HT-29 (cell line): ENCODE results near the gene KIR3DL1. TPM values are rescaled to one million over a fixed set of nuclear protein-coding genes. Genes with fewer than 3 reads are reported as not detected.

Source experiments
- small RNA-seq: library from RNA; depleted of rRNA; stranded (forward); fragments of <200 nt; gene quantifications from one replicate; pipeline ENCODE3, GENCODE V24; 2014
- total RNA-seq: library from RNA; depleted of rRNA; stranded (reverse); fragments of >200 nt; shearing (Covaris generic); gene quantifications from 2 replicates; pipeline ENCODE4 v1.2.3, GENCODE V29; 2014; rRNA removed

The KIR3DL1 gene
- total RNA-seq, 1 experiment from 2014 or later, result not detected

Small RNA genes lying within 50 kb of the gene (small RNA-seq; reads per million reads assigned to genes)
- gene KIR3DP1 (not detected), gene RNU6-222P (not detected)

Other genes with a start within 250 kb of the KIR3DL1 start
- gene LILRA2, start 242.7 kb upstream of the KIR3DL1 start, total RNA-seq, result not detected in 2 replicates
- gene LILRA1, start 222.8 kb upstream of the KIR3DL1 start, total RNA-seq, result not detected in 2 replicates
- not detected in 2 replicates for gene LILRB1, start 186.0 kb upstream of the KIR3DL1 start, total RNA-seq
- gene LILRB4, start 153.5 kb upstream of the KIR3DL1 start, total RNA-seq, result not detected in 2 replicates
- gene KIR3DL3, start 92.0 kb upstream of the KIR3DL1 start, total RNA-seq, result not detected in 2 replicates
- not detected in 2 replicates for gene KIR2DL3, start 78.0 kb upstream of the KIR3DL1 start, total RNA-seq
- gene KIR2DL1, start 46.7 kb upstream of the KIR3DL1 start, total RNA-seq, result not detected in 2 replicates
- not detected in 2 replicates for gene KIR2DL4, start 12.9 kb upstream of the KIR3DL1 start, total RNA-seq
- gene KIR2DS4, start 16.2 kb downstream of the KIR3DL1 start, total RNA-seq, result not detected in 2 replicates
- not detected in 2 replicates for gene KIR3DL2, start 34.0 kb downstream of the KIR3DL1 start, total RNA-seq
- not detected in 2 replicates for gene FCAR, start 57.8 kb downstream of the KIR3DL1 start, total RNA-seq
- not detected in 2 replicates for gene NCR1, start 89.7 kb downstream of the KIR3DL1 start, total RNA-seq
- gene NLRP7, start 131.1 kb downstream of the KIR3DL1 start, total RNA-seq, result not detected in 2 replicates
- gene NLRP2, start 149.9 kb downstream of the KIR3DL1 start, total RNA-seq, result not detected in 2 replicates
- gene GP6, start 221.8 kb downstream of the KIR3DL1 start, total RNA-seq, result 0.05 TPM in 1 of 2 replicates, not detected in the other
- gene RDH13, start 246.7 kb downstream of the KIR3DL1 start, total RNA-seq, result 107 and 119 TPM in 2 replicates